Activated T-cell treated with anti-CD3 and anti-CD28 coated beads, Interleukin-2, amount 50 U/mL, for 1 hour (primary cell): ENCODE measurements around the gene PM20D2.

Experiments used
- DNase-seq: peaks from one replicate; pipeline ENCODE4 v3.0.0-alpha.2; 2020

Gene PM20D2

GRCh38 chr6:89145091-89145955 lies 532 bp upstream of the PM20D2 start:
- no peak for DNase-seq

- no peak for DNase-seq
These were observed 1.2 kb downstream of the PM20D2 start for GRCh38 chr6:89146718-89147700.

- DNase-seq = no peak
These were observed 2.3 kb downstream of the PM20D2 start for GRCh38 chr6:89148016-89148750.

GRCh38 chr6:89154131-89154530 lies 8.3 kb downstream of the PM20D2 start:
- DNase-seq = no peak

GRCh38 chr6:89160331-89161092 lies 14.7 kb downstream of the PM20D2 start:
- DNase-seq = no peak

GRCh38 chr6:89161326-89162046 lies 15.6 kb downstream of the PM20D2 start:
- no peak for DNase-seq

GRCh38 chr6:89162047-89162371 lies 16.2 kb downstream of the PM20D2 start:
- no peak for DNase-seq

GRCh38 chr6:89172131-89172530 lies 26.3 kb downstream of the PM20D2 start:
- DNase-seq = no peak

- no peak for DNase-seq
These were observed 27.8 kb downstream of the PM20D2 start for GRCh38 chr6:89173634-89174033.

GRCh38 chr6:89180112-89180511 lies 34.3 kb downstream of the PM20D2 start:
- no peak for DNase-seq

- DNase-seq = no peak
These were observed 35.1 kb downstream of the PM20D2 start for GRCh38 chr6:89180971-89181370.

GRCh38 chr6:89183294-89183693 lies 37.4 kb downstream of the PM20D2 start:
- DNase-seq = no peak

- no peak for DNase-seq
These were observed 38.5 kb downstream of the PM20D2 start for GRCh38 chr6:89184344-89184743.

- DNase-seq = no peak
These were observed 40.9 kb downstream of the PM20D2 start for GRCh38 chr6:89186762-89187161.

GRCh38 chr6:89187504-89187903 lies 41.6 kb downstream of the PM20D2 start:
- DNase-seq = no peak

- no peak for DNase-seq
These were observed 44.9 kb downstream of the PM20D2 start for GRCh38 chr6:89190741-89191140.

GRCh38 chr6:89194559-89194958 lies 48.7 kb downstream of the PM20D2 start:
- DNase-seq = no peak

- DNase-seq = no peak
These were observed 51.3 kb downstream of the PM20D2 start for GRCh38 chr6:89197141-89197540.

GRCh38 chr6:89198235-89198634 lies 52.4 kb downstream of the PM20D2 start:
- no peak for DNase-seq

GRCh38 chr6:89199579-89199978 lies 53.7 kb downstream of the PM20D2 start:
- no peak for DNase-seq

- DNase-seq = no peak
These were observed 54.9 kb downstream of the PM20D2 start for GRCh38 chr6:89200706-89201215.
